ENCODE measurements around the gene FOXP4. TPM values are rescaled to one million over a fixed set of nuclear protein-coding genes. Genes with fewer than 3 reads are reported as not detected.
A peak's percentile ranks its signal among the peaks of the same experiment; 100 is the strongest.

FOXP4 gene
- 22.4 and 30.3 TPM in 2 replicates for total RNA-seq

- Histone ChIP-seq H3K27me3 (ENCODE audit: control insufficient read depth, insufficient read depth, low read length) (no peaks in the 10 kb centered on the region), H3K36me3 (ENCODE audit: control insufficient read depth, insufficient read depth, low read length) (no peaks in the 10 kb centered on the region), H3K4me3 (ENCODE audit: low read depth, low read length) (peak within 1 kb of the TSS; percentile 91)
- TF ChIP-seq, protein P1, sequence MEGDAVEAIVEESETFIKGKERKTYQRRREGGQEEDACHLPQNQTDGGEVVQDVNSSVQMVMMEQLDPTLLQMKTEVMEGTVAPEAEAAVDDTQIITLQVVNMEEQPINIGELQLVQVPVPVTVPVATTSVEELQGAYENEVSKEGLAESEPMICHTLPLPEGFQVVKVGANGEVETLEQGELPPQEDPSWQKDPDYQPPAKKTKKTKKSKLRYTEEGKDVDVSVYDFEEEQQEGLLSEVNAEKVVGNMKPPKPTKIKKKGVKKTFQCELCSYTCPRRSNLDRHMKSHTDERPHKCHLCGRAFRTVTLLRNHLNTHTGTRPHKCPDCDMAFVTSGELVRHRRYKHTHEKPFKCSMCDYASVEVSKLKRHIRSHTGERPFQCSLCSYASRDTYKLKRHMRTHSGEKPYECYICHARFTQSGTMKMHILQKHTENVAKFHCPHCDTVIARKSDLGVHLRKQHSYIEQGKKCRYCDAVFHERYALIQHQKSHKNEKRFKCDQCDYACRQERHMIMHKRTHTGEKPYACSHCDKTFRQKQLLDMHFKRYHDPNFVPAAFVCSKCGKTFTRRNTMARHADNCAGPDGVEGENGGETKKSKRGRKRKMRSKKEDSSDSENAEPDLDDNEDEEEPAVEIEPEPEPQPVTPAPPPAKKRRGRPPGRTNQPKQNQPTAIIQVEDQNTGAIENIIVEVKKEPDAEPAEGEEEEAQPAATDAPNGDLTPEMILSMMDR (IDR thresholded peaks at IDR 0.05; ENCODE audit: insufficient read depth, low read length, poor library complexity, severe bottlenecking), result no peak
- DNase-seq (ENCODE audit: low read depth), result peak; percentile 60
Measured at GRCh38 chr6:41545703-41546474, at the start of gene FOXP4. TSS of gene FOXP4 (plus strand) at chr6:41546381. CDS start at chr6:41565761, 19,380 bp downstream.

DNA sequence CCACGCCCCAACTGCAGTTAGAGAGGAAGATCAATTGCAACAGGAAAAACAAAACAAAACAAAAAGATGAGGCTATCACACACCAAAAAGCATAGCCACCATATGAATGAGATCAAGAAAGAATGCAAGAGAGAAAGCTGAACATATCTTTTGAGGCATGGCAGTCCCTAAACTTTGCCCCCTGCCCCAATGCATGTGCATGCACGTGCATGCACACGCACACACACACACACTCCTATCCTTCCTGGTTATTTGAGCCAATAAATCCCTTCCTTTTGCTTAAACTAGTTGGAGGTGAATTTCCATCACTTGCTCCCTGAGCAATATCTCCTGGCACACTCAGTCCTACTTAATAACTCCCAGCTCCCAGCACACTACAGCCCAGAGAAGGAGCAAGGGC is 48.6 kb upstream of the FOXP4 start:
- TF ChIP-seq, protein P1 (IDR thresholded peaks at IDR 0.05; ENCODE audit: insufficient read depth, low read length, poor library complexity, severe bottlenecking), result no peak
- peaks cover 7% of the 10 kb centered on the region for H3K27me3 ChIP-seq (ENCODE audit: control insufficient read depth, insufficient read depth, low read length)
- DNase-seq (ENCODE audit: low read depth), result no peak
- H3K4me3 ChIP-seq (ENCODE audit: low read depth, low read length), result no peak overlapping the region
- no peaks in the 10 kb centered on the region for H3K36me3 ChIP-seq (ENCODE audit: control insufficient read depth, insufficient read depth, low read length)

- no peak for DNase-seq (ENCODE audit: low read depth)
- H3K36me3 ChIP-seq (ENCODE audit: control insufficient read depth, insufficient read depth, low read length), result no peaks in the 10 kb centered on the region
- peaks cover 7% of the 10 kb centered on the region for H3K27me3 ChIP-seq (ENCODE audit: control insufficient read depth, insufficient read depth, low read length)
- H3K4me3 ChIP-seq (ENCODE audit: low read depth, low read length), result no peak overlapping the region
- TF ChIP-seq, protein P1 (IDR thresholded peaks at IDR 0.05; ENCODE audit: insufficient read depth, low read length, poor library complexity, severe bottlenecking), result no peak
Measured at GRCh38 chr6:41497994-41498393, 48.2 kb upstream of the FOXP4 start.

- TF ChIP-seq, protein P1 (IDR thresholded peaks at IDR 0.05; ENCODE audit: insufficient read depth, low read length, poor library complexity, severe bottlenecking), result no peak
- H3K4me3 ChIP-seq (ENCODE audit: low read depth, low read length), result no peak overlapping the region
- no peak for DNase-seq (ENCODE audit: low read depth)
- no peaks in the 10 kb centered on the region for H3K36me3 ChIP-seq (ENCODE audit: control insufficient read depth, insufficient read depth, low read length)
- H3K27me3 ChIP-seq (ENCODE audit: control insufficient read depth, insufficient read depth, low read length), result peaks cover 6% of the 10 kb centered on the region
Measured at GRCh38 chr6:41498968-41499599, 47.1 kb upstream of the FOXP4 start.

GRCh38 chr6:41500561-41500960 is 45.6 kb upstream of the FOXP4 start:
- Histone ChIP-seq H3K27me3 (ENCODE audit: control insufficient read depth, insufficient read depth, low read length) (no peaks in the 10 kb centered on the region), H3K4me3 (ENCODE audit: low read depth, low read length) (no peak overlapping the region), H3K36me3 (ENCODE audit: control insufficient read depth, insufficient read depth, low read length) (no peaks in the 10 kb centered on the region)
- no peak for DNase-seq (ENCODE audit: low read depth)
- TF ChIP-seq, protein P1 (IDR thresholded peaks at IDR 0.05; ENCODE audit: insufficient read depth, low read length, poor library complexity, severe bottlenecking), result no peak
